NOMO-1 treated with DMSO at 0.1 percent for 48 hours (cell line): Measurements from ENCODE around the gene UQCR10.

Experiments
- DNase-seq: peaks from one replicate; lab custom pipeline; 2025; ENCODE audit not compliant: unreplicated experiment; lab: John Stamatoyannopoulos, UW

UQCR10 gene

DNA sequence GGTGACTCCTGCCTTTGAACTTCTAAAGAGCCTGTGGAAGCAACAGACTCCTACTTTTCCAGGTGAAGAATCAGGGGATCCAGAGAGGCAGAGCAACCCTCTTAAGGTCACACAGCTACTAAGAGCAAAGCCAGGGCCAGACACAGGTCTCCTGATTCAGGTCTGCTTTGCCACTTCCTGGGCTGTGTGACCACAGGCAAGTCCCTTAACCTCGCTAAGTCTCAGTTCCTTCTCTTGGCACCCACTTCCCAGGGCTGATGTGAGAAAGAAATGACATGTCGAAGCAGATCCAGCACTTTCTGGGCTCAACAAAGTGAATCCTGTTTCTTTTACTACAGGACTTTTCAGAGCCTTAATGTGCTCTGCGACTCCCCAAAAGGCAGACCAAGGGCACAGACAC lies 30.2 kb downstream of the UQCR10 start:
- DNase-seq = no peak

DNA sequence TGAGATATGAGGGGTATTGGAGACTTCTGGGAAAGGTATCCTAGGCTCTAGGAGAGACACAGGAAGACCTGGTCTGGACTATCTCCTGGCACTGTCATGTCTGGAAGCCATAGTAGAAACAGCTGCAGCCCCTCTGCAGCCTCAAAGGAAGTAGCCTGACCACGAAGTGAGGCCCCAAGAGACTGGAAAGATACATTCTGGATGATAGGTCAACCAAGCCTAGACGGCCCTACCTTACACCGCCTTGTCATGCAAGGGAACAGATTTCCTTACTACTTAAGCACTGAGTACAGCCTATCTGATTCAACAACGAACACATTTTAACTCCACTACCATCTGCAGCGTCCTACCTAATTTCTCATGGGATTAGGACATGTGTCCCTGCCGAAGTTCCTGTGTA lies 31.1 kb downstream of the UQCR10 start:
- DNase-seq = no peak

DNA sequence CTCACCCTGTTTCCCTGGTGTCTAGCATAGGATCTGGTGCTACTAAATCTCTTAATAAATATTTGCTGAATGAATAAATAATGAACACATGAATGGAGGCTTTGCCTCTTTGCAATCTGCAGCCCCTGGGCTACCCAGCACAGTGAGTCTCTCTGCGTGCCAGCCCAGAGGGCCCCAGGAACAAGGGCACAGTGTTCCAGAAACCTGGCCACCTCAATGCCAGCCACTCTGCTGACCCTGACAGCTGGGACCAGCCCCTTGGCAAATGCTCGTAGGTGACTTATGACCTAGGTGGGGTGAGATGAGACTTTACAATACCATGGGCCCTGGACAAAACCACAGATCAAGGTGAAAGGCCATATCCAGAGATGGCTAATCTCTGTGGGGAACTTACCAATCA lies 31.6 kb downstream of the UQCR10 start:
- no peak for DNase-seq

DNA sequence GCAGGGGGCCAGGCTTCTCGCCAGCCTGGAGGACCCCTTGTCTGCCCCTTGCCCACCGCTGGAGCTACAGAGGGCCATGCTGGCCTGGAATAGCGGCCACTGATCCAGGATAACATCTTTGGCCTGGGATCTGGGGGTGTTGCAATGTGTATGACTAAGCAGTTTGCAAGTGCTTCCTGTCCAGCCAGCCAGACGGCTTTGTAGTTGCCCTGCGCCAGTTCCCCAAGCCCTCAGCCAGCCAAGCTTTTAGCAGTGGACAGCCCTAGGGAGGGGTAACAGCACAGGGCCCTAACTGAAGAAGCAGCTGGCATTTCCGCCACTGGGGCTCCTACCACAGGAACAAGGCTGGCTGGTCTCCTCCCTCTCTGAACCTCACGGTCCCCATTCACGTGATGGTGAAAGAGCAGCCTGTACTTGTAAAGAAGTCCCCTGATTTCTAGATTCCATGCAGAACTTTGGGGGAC lies 32.1 kb downstream of the UQCR10 start:
- peak; percentile 84 for DNase-seq

DNA sequence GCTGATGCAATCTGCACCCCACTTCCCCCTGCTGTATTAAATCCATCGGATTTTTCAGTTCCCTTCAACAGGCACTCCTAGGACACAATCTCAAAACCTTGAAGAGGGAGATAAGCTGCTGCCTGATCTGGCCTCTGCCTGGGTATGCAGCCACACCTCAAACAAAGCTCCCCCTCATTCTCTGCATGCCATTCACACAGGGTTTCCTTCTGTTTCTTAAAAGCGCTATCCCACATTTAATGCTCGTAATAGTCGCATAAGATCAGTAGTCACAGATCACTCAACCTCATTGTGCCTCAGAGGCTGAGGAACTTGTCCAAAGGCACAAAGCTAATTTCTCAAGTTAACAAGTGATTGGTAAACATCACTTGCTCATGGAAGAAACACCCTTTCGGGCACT lies 34.0 kb downstream of the UQCR10 start:
- no peak for DNase-seq

DNA sequence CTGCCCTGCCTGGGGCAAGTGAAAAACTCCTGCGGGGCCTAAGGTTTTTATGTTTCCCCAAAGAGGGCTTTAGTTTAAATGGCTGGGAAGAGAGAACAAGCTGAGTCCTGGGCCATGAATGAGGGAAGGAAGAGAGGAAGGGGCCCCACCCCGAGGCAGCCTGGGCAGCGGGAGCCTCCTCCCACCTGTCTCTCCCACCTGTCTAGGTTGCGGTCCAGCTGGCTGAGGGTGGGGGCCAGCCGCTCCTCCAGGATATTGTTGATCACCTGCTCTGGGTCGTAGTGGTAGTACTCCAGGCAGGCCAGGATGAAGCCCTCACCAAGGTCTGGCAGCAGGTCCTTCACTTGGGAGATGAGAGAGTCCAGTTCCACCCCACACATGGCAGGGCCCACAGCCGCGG lies 34.6 kb downstream of the UQCR10 start:
- DNase-seq = no peak

DNA sequence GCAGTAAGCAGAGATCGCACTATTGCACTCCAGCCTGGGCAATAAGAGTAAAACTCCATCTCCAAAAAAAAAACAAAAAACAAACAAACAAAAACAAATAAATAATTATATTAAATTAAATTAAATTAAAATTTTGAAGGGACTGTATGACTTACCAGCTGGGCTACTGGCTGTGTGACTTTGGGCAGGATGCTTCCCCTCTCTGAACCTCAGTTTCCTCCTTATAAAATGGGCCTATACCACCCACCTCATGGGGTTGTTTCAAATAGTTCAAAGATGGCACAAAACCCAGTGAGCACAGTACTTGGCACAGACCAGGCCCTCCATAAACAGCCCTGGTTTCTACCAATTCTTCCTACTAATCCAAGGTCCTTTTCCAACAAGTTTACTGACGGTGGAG lies 36.0 kb downstream of the UQCR10 start:
- DNase-seq = no peak

DNA sequence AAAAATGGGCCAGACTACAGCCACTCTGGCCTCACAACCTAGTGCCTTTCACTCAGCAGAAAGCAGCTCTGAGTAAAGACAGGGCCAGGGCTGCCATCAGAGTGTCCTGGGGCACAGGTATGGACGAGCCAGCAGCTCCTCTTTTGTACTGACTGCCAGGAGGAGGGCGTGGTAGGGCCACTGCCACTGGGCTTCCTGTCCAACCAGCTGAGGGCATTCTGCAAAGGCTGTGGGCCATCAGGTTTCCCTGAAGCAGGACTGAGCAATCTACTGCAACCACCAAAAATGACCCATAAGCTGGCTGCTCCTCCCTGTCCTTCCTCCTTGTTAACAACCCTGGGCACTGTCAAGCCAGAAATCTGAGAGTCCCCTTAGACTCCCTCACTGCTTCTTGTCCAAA lies 37.8 kb downstream of the UQCR10 start:
- no peak for DNase-seq

DNA sequence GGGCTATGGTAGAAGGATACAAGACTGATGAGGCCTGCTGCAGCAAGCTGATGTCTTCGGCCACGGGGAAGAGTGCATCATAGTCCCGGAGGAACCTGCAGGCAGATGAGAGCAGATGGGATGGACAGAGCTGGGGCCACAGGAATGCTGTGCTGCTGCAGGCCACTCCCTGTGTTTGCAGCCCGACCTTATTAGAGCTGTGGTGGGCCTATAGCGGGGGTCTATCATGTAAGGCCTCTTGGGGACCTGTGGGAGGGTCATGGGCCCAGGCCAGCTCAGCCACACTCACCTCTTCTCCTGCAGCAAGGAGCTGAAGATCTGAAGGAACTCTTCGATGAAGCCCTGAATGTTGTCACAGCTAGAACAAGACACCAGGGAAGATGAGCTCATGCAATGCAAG lies 39.0 kb downstream of the UQCR10 start:
- DNase-seq = no peak

DNA sequence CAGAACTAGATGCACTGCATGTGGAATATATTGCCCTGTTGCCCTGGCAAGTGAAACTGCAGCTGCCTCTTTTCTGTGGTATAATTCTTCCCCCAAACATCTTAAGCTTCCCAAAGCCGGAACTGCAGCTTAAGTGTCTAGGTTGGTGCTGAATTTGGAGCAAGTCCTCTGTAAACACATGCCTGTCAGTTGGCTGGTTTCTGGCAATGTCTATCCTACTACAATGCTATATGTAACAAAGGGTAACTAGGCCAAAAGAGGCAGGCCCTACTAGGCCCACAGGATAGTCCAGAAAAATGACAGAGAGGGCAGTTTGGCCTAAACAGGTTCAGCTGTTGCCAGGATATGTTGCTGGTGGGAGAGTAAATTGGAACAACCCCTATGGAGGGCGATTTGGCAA lies 43.0 kb downstream of the UQCR10 start:
- no peak for DNase-seq

DNA sequence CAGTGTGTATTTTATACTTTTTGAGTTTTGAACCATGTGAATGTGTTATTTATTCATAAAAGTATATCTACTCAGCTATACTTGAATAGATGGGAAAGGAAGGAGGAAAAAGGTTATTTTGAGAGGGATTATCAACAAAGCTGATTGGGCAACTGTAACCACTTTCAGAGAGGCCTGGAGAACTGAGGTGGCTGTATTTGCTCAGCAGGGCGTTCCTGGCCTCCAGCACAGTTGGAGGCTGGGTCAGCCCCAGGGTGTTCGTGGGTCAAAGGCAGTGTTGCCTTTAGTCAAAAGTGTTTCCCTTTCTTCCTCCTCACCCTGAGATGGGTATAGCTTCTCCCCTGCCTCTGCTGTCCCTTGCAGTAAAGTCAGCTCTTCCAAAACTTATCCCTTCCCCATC lies 44.2 kb downstream of the UQCR10 start:
- DNase-seq = no peak

DNA sequence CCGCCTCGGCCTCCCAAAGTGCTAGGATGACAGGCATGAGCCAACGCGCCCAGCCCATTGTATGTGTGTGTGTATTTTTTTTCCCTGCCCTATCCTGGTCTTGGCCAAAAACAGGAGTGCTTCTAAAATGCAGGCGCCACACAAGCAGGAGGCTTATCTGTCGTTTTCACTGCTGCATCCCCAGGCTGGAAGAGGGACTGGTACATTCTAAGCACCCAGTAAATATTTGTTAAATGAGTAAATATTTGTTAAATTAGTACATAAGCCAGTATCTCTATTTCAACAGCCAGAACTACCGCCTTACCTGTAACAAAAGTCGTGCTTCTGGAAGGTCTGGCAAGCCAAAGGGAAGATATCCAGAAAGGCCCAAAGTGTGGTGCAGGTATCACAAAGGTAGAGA lies 46.0 kb downstream of the UQCR10 start:
- no peak for DNase-seq

DNA sequence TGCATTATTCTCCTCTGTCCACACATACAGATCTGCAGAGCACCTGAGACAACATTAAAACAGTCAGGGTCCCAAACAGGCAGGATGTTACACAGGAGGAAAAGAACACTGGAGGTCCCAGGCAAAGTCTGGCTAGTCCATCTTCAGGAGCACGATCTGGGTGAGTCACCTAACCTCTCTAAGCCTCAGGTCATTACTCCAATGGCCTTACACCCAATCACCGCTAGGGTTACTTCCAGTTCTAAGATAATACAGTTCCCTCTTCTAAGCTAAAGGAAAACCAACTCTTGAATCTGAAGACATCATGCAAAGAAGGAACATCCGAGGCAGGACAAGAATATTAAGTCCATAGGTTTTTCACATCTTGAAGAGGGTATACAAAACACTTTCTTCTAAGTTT lies 46.4 kb downstream of the UQCR10 start:
- DNase-seq = peak; percentile 6

DNA sequence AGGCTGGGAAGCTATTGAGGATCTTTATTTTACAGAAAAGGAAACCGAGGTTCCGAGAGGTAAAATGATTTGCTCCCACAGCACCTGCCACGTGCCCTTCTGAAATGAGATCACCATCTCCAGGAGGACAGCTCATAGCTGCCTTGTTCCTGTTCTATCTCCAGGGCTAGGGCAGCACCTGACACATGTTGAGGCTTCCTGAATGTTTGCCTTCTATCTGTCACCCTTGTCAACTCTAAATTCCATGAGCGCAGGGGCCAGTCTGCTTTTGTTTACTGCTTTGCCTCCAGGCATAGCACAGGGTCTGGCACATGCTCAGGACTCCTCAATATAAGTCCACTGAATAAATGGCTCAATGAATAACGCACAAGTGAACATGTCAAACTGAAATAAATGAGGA lies 46.8 kb downstream of the UQCR10 start:
- DNase-seq = no peak

DNA sequence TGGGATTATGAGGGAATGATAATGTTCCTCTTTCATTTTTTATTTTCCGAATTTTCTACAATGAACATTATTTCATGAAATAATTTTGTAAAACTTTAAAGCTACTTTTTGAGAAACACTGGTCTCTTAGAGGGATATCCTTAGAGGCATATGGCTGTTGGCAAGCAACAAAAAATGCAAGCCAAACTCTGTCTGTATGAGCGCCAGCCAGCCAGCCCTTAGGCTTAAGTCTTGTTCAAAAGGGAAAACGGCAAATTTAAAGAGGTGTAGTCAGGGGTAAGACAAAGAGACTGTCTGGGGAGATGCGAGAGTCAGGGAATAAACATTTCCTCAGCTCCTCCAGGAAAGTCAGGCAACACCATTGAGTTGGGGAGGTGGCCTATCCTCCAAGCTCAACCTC lies 48.4 kb downstream of the UQCR10 start:
- no peak for DNase-seq

DNA sequence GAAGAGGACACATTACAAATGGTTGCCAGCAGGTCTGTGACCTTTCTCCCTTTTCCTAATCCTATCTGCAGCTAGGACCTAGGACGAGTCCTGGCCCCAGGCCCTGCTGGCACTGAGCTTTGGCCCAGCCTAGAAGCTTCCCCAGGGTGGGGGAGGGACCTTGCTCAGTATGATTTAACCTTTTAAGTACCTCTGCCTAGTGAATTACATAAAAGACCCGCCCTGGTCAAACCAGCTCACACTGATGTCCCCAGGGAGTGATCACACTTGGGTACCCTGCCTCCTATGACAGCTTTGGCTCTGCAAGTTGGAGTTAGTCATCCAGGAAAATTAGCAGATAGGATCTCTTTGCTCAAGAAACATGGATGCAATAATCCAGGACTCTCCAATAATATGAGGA lies 49.0 kb downstream of the UQCR10 start:
- no peak for DNase-seq

DNA sequence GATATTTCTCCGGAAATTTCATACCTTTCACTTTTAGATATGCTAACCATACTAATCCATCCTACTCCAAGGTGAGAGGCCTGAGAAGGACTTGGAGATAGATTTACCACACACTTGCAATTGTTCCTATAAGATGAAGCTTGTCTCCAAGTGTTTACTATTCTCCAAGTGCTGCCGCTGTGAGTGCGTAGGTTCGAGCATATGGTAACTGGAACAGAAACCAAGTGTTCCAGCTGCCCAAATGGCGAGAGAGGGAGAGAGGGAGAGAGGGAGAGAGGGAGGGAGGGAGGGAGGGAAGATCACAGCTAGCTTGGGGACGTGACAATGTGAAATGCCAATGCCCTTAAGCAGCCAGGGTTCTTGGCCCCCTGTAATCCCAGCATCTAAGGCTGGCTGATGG lies 49.4 kb downstream of the UQCR10 start:
- no peak for DNase-seq

DNA sequence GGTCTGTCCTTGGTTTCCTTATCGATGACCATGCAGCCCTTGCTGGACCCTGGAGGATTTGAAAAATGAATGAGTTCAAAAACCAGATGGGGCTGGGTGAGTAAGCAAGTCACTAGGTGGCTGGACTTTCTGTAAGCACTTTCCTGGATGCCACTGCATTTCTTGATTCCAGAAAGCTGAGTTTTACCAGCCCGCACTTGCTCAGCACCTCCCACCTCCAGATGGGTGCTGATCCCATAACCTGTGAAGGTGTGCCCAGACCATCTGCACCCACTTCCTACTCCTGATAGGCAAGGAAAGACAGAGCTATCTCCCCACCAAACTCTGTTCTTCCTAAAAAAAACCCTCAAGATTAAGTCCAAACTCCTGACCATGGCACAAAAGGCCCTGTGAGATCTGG lies 49.8 kb downstream of the UQCR10 start:
- no peak for DNase-seq

DNA sequence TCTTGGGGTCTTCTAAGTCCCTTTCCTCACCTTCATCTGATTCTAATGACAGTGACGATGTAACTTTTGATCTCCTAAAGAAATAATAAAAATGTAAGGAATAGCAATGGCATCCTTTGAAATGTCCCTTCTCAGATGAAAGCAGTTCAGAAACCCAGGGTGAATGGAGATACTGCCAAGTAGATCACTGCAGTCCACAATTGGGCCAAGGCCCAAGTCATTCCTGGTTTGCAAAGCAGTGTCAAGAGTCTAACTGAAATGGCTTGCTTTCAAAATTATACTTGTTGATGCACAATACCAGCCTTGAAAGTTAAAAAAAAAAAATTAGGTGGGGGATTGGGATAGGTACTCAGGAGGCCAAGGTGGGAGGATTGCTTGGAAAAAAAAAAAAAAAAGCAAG lies 50.6 kb downstream of the UQCR10 start:
- no peak for DNase-seq

DNA sequence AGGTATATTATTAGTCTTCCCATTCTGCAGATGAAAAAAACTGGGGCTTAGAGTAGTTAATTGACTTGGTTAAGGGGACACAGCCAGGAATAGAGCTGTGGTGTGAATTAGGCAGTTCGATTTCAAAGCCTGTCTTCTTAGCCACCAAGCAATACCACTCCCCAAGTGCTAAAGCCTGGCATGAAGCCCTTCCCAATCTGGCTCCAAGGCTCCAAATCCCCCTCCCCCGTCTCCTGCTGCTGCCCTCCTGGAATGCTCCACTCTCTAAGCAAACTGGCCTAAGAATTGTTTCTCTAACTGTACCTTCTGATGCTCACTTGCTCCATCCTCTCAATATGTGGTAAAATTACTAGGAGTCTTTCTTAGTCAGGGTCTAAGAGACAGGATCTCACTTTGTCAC lies 52.3 kb downstream of the UQCR10 start:
- DNase-seq = no peak
